Suppressor macrophage treated with lipopolysaccharide for 1 hour (primary cell): ENCODE data around the gene OR2C3.
"Not testable (repeated sequence)": the region's sequence is repeated elsewhere in the genome, so short reads cannot be mapped to it uniquely, and the experiment has no call there.

Experiments used
- DNase-seq, 3 donors: peaks; one replicate each; pipeline ENCODE4 v3.0.0-alpha.2; 2020 to 2022

OR2C3 gene

GRCh38 chr1:247517795-247518612 lies 18.2 kb downstream of the OR2C3 start:
- peak in 2 of 3 donors; percentile 30 to 33 for DNase-seq

DNA sequence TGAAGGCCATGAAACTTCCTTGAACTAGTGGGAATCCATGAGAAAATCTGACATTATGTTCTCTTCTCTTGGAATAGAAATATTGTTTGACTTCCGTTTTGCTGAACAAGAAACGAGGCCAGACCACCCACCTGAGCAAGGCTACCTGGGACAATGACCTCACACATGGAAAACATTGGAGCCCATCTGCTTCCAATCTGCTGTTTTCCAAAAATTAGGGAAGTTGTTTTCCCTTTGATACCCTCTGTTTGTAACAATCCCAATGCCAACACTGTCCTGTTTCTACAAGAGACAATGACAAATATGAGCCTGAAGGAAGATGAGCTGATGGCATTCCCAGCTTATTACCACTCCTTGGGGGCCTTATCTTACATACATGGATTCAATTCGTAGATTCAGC lies 29.4 kb downstream of the OR2C3 start:
- DNase-seq, result no peak

DNA sequence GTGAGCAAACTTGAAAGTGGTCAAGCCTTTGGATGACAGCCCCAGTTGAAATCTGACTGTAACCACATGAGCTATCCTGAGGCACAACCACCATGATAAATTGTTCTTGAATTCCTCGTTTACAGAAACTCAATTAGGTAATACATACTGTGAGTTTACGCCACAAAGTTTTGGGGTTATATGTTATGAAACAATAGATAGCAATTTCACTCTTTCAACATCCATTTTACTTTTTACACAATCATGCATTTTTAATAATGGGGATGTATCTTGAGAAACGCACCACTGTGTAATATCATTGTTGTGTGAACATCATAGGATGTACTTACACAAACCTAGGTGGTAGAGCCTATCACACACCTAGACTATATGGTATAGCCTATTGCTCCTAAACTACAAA lies 35.4 kb downstream of the OR2C3 start:
- peak; percentile 1 to 47 (median 35) for DNase-seq

GRCh38 chr1:247496581-247497285 lies 39.5 kb downstream of the OR2C3 start:
- DNase-seq, result no peak

DNA sequence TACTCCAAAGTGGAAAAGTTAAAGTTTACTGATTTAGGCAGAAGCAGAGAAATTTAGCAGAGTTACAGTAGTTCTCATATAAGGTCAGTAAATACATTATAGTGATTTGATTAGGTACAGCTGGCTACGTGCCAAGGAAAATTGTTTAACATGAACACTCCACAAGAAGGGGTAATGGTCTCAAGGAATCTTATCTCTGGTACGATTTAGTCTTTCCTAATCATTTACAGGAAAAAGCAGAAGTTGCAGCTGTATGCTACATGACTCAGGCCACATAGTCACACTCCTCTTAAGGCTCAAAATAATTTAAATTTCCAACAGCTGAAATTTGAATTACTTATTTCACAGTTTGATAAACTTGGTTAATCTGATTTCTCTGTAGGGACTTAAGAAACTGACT lies 41.5 kb downstream of the OR2C3 start:
- peak; percentile 55 to 85 (median 82) for DNase-seq

DNA sequence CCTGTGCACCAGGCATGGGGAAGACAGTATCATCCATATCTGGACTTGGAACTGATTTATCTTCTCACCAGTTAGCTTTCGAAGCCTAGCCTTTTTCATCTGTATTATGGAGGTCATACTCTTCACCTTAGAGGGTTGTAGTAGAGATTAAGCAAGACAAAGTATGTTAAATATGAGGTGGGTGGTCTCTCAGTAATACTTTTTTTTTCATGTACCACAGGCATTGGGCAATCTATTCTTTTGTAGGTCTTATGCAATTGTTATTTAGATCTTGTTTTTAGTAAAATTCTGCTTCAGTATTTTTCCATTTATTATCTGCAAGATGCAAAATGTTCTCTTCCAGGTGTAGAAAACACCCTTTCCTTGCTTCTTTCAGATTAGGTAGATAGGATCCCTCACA lies 43.1 kb downstream of the OR2C3 start:
- no peak for DNase-seq

- no peak for DNase-seq
These were observed 44.9 kb downstream of the OR2C3 start for GRCh38 chr1:247491328-247491727.

DNA sequence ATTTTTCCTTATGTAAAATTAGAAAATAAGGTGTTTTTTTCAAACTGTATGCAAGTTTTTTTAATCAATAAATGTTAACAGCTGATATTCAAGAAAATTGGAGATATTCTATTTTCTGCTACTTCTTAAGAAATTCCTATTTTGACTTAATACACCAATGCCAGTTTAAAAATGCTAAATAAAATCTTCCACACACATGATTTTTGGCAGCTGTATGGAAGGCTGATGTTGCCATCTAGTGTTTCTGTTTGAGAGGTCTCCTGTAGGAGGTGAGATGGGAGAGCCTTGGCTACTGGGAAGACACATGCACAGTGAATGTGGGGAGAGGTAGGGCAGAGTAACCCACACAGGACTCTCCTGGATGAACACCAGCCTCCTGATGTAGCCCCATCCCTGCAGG lies 49.2 kb downstream of the OR2C3 start:
- peak; percentile 67 to 84 (median 80) for DNase-seq

DNA sequence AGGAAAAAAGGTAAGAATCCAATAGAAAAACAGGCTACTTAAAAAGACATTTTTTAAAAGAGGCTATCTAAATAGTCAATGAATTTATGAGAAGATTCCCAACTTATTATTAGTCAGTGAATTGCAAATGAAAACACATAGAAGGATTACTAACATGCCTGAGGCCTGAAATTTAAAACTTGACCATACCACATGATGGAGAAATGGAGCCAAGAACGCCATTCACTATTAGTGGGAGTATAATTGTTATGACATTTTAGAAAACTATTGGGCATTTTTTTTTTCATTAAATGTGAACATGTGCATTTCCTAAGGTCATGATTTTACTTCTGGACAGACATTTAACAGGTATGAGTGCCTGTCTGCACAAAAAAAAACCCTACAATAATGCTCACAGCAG lies 53.5 kb downstream of the OR2C3 start:
- DNase-seq, result no peak

DNA sequence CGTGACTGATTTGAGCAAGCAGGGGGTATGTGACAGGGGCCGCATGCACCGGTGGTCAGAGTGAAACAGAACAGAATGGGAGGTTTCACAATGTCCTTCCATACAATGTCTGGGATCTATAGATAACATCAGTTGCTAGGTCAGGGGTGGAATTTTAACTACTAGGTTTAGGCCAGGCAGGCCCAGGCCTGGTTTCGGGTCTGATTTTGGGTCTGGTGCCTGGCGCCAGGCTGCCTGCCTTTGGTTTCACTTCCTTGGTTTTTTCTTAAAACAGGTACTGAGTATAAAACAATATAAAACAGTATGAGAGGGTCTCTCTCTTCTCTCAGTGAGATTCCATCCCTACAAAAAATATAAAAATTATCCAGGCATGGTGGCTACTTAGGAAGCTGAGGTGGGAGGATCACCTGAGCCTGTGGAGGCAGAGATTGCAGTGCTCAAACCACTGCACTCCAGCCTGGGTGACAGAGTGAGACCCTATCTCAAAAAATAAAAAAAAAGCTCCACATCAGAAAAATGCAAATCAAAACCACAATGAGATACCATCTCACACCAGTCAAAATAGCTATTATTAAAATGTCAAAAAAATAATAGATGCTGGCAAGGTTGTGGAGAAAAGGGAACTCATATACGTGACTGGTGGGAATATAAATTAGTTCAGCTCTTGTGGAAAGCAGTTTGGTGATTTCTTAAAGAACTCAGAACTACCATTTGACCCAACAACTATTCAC lies 59.7 kb downstream of the OR2C3 start:
- DNase-seq, result not testable (repeated sequence)

DNA sequence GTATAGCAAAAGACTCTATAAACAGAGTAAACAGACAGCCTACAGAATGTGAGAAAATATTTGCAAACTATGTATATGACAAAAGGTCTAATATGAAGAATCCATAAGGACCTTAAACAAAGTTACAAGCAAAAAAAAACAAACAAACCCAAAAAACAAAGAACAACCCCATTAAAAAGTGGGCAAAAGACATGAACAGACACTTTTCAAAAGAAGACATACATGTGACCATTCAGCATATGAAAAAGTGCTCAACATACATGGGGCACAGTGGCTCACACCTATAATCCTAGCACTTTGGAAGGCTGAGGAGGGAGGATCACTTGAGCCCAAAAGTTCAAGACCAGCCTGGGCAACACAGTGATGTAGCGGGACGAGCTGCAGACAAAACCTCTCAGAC lies 60.4 kb downstream of the OR2C3 start:
- no peak for DNase-seq
